Femur (tissue), 1 donor: Measurements from ENCODE around the gene FOXA2.
"Not testable (repeated sequence)": the region's sequence is repeated elsewhere in the genome, so short reads cannot be mapped to it uniquely, and the experiment has no call there.

Experiments used
- DNase-seq: peaks from one replicate; pipeline ENCODE4 v3.0.0-alpha.2; 2017

Gene FOXA2

GRCh38 chr20:22584522-22584921 is at the start of gene FOXA2:
FOXA2 (minus strand) TSS chr20:22584572; CDS start chr20:22584278, 294 bp downstream.
- DNase-seq: no peak

DNA sequence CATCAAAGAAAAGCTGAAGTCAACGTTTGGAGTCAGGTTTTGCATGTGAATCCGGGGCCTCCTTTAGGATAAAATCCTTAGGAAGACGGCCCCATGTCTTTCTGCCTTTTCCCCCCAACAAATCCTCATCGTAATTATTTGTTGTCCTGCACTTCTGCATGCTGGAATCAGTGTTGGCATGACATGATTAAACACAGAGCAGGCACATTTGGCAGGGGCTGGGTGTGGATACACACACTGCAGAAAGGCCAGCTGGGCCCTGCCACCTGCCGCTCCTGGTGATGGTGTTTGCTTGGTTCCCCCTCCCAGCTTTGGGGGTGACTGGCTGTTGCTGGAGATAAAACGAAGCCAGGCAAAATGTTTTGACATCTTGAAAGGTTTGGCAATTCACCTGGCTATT is 46.3 kb upstream of the FOXA2 start:
- no peak for DNase-seq

DNA sequence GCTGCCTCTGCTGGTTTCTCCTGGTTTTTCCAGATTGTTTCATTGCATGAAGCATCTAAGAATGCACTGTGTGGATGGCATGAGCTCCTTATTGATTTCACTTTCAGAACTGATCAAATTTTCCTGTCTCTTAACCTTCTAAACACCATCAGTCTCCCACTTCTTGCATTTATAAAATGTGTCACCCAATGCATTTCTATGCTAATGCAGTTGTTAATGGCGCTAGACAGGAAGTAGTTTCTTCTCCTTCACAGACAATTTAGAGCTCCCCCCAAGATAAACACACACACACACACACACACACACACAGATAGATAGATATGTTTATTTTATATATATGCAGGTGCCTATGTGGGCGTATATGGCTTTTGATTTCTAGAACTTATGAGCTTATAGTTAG is 45.6 kb upstream of the FOXA2 start:
- DNase-seq: no peak

- no peak for DNase-seq
Observed at GRCh38 chr20:22629447-22629846, 45.1 kb upstream of the FOXA2 start.

GRCh38 chr20:22626496-22626895 is 42.1 kb upstream of the FOXA2 start:
- DNase-seq: no peak

DNA sequence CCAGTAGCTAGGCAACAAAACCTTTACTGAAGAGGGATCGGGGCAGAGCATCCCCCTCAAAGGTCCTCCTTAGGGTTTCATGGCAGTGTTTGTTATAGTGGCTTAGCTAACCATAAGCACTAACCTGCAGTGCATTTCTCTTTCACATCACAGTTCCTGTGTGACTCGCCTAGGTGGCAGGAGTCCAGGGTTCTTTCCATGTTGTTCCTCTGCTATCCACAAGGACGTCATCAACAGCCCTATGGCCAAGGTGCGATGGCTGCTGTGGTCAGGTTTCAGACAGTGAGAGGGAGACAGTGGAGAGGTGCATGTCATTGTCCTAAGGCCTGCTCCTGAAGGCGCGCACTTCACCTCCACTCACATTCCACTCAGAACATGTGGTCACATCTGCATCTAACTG is 38.8 kb upstream of the FOXA2 start:
- DNase-seq: no peak

GRCh38 chr20:22620342-22620741 is 36.0 kb upstream of the FOXA2 start:
- no peak for DNase-seq

DNA sequence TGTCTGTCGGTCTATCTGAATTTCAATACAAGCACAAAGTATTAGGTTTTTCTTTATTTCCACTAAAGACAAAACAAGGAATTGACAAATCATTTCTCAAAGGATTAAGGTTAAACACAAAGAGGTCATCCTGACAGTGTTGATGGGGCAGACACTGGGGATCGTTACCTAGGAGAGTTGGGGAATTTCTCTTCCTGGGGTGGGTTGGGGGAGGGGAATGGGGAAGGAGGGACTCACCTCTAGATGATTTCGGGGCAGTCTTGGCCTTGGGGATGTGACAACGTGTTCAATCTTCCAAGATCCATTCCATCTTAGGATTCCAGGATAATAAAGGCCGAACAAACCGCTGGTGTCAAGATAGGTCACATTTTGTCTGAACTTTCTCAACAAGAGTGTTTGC is 35.4 kb upstream of the FOXA2 start:
- no peak for DNase-seq

DNA sequence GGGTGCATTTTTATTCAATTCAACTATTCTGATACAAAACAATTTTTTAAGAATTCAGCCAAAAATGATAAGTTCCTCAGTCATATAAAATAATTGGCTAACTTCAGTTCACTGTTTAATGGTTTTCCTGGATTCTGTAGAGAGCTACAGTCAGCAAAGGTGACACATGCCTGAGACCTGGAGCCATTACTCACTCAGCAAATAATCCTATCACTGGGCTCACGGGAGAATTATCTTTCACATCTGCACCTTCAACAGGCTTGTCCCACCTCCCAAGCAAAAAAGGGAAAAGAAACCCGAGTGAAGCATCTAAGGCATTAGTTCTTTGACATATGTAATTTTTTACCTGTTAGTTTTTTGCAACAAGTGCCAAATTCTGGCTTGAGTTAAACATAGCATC is 34.9 kb upstream of the FOXA2 start:
- DNase-seq: no peak

- no peak for DNase-seq
Observed at GRCh38 chr20:22617160-22617559, 32.8 kb upstream of the FOXA2 start.

DNA sequence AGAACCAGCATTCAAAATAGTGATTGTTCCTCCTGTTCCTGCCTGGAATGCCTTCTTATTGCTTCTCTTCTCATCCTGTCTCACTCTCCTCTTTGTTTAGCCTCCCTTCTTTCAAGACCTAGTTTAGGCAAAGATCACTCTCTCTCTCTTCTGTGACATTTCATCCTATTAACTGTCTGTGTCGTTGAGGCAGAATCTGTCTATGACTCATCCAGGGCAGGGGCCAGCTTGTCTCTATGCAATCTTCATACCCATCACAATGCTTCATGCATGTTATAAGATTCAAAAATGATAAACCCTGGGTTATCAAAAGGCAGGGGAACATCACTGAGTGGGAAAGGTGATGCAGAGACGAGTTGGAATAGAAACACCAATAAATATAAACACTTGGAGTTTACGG is 32.2 kb upstream of the FOXA2 start:
- no peak for DNase-seq

DNA sequence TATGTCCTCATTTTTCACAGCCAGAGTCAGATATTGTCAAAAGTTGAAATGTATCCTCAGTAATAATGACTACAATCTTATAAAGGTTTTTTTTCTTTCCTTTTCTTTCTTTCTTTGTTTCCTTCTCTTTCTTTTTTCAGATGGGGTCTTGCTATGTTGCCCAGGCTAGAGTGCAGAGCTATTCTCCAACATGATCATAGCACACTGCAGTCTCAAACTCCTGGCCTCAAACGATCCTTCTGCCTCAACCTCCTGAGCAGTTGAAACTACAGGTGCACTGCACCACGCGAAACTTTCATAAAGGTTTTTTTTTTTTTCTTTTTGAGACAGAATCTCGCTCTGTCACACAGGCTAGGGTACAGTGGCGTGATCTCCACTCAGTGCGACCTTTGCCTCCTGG is 31.1 kb upstream of the FOXA2 start:
- DNase-seq: no peak

GRCh38 chr20:22611636-22612035 is 27.3 kb upstream of the FOXA2 start:
- DNase-seq: no peak

DNA sequence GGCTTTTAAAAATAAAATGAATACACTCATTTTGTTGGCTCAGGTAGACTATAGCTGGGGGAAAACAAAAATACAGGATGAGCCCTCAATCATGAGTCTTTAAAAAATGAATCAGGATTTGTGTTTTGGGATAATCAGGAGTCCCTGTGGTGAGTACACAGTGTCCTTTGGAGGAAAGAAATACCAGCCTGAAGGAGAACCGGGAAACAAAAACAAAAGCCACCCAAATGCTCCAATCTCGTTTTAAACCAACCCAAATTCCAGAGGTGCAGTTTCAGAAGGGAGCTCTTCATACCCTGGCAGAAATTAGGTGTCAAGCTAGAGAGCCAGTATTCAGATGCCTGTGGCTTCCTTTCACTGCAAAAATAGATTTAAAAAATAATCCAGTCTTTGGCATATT is 23.3 kb upstream of the FOXA2 start:
- DNase-seq: no peak

- no peak for DNase-seq
Observed at GRCh38 chr20:22604815-22605214, 20.4 kb upstream of the FOXA2 start.

- DNase-seq: no peak
Observed at GRCh38 chr20:22601361-22602141, 17.2 kb upstream of the FOXA2 start.

- DNase-seq: not testable (repeated sequence)
Observed at GRCh38 chr20:22599258-22599657, 14.9 kb upstream of the FOXA2 start.

DNA sequence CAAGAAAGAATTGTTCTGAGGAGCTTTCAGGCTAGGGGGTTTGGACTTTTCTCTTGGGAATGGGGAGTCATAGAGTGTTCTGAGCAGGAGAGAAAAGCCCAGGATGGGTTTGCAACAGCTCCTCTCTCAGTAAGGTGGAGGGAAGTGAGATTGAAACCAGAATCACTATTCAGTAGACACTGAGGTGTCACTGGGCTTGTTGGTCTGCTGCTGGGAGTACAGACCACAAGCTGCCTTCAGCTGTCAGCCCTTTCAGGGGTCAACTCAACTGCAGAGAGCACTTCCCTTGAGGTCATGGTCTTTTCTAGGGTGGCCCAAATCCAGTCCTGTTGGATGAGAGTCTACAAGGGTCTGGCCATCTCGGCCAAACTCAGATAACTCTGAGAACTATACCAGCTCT is 12.9 kb upstream of the FOXA2 start:
- DNase-seq: no peak

GRCh38 chr20:22590662-22591061 is 6.3 kb upstream of the FOXA2 start:
- DNase-seq: no peak

GRCh38 chr20:22586645-22587310 is 2.4 kb upstream of the FOXA2 start:
- no peak for DNase-seq

DNA sequence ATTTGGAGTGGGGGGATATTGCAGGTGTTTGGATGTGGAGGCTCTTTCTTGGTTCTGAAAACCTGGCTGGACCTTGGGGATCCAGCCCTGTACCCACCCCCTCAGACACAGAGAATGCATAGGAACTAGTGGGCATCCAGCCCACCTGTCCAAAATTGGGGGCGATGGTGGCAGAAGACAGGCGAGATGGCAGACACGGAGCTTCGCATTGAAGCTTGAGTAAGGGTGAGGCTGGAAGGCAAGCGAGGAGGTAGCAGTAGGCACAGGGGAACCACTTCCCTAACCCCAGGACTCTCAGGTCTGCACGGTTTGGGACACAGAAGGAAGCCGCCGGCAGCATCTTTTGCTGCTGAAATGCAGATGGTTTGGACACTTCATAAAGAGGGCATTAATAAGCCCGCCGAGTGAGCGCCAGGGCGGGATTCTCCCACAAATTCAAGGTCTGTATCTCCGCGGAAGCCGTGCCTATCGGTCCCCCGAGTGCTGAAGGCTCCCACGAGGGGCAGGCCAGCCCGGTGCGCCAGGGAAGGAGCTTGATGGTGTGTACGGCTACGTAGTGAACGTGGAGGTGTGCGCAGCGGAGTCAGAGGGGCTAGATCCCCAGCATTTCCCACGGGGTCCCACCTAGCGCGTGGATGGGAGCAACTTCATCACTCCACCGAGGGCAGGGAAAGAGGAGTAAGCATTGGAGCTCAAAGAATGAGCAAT is 1.6 kb upstream of the FOXA2 start:
- DNase-seq: no peak

DNA sequence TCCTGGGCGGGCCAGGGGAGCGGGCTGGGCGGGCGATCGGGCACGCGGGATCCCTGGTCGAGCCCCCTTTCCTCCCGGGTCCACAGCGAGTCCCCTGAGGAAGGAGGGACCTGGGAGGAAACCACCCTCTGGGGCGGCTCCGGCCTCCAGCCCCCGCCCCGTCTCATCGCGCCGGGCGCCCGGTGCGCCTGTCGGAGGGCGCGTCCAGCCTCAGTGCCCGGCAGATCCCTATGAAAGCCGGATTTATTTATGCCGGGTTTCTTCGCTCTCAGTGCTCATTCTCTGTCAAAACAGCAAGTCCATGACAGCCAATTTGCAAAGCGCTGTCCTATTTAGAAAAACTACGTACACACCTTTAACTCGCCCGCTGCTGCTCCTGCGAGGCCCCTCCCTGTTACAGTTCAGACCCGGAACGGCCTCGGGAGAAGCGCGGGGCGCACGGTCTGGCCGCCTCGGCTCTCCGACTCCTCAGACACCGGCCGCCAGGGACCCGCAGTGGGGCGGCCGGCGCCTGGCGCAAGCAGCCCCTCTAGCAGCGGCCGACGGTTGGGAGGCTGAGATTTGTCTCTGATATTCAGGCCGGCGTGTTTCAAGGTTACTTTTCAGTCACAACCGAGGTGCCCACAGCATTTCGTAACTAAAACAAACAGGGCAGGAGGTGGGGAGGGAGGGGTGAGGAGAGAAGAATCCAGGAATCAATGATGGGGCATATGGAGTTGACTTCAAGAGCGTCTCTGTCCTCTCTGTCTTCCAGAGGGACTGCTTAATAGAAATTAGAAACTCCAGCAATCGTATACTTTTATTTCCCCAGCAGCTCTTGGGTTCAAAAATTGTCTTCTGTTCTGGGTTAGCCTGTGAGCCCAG is 782 bp upstream of the FOXA2 start:
- no peak for DNase-seq
